GM12878 (cell line): ENCODE measurements around the gene HORMAD1.

ENCODE experiments used
- CBX5 ChIP-seq: sonication (generic); IDR thresholded peaks from 2 replicates; pipeline ENCODE4 v1.6.1; 2016; ENCODE audit warnings: low read depth, moderate library complexity, mild to moderate bottlenecking, inconsistent platforms
- CTCF ChIP-seq, 3 experiments: IDR thresholded peaks in 2 of 3; conservative IDR thresholded peaks in 1 of 3; 2 replicates each; pipeline ENCODE4 v1.5.1; 2011; ENCODE audit warnings: low read depth in 3 of 3, low read length in 3 of 3, mild to moderate bottlenecking in 3 of 3, control low read depth in 2 of 3, moderate library complexity in 2 of 3, inconsistent platforms in 1 of 3, mixed read lengths in 1 of 3; ENCODE audit not compliant: control insufficient read depth in 2 of 3, insufficient read depth in 1 of 3; ENCODE audit errors: extremely low read depth in 1 of 3
- CUX1 ChIP-seq: IDR thresholded peaks from 2 replicates; pipeline ENCODE4 v1.6.1; 2012; ENCODE audit warnings: improper control_type of control experiment, low read depth, low read length; ENCODE audit not compliant: insufficient replicate concordance
- E2F4 ChIP-seq: IDR thresholded peaks from 2 replicates; pipeline ENCODE4 v1.6.1; 2012; ENCODE audit warnings: low read depth, low read length, improper control_type of control experiment
- FOXM1 ChIP-seq: IDR thresholded peaks from 2 replicates; pipeline ENCODE4 v1.6.1; 2012; ENCODE audit warnings: low read depth, mild to moderate bottlenecking, inconsistent platforms, low read length, moderate library complexity
- MEF2A ChIP-seq: IDR thresholded peaks from 2 replicates; pipeline ENCODE4 v1.6.1; 2011; ENCODE audit warnings: low read depth, mild to moderate bottlenecking, low read length, moderate library complexity; ENCODE audit not compliant: insufficient read depth
- PKNOX1 ChIP-seq: fragments of 450-650 bp; IDR thresholded peaks from 2 replicates; pipeline ENCODE4 v1.6.1; 2016; ENCODE audit warnings: mild to moderate bottlenecking
- POLR2A ChIP-seq: IDR thresholded peaks from 2 replicates; pipeline ENCODE4 v1.6.1; 2011; ENCODE audit warnings: low read depth, mild to moderate bottlenecking, low read length
- RELA ChIP-seq: fragments of 450-650 bp; IDR thresholded peaks from 2 replicates; pipeline ENCODE4 v1.8.0; 2014; ENCODE audit warnings: borderline replicate concordance; ENCODE audit not compliant: partially characterized antibody
- REST ChIP-seq: IDR thresholded peaks from 2 replicates; pipeline ENCODE4 v1.6.1; 2012; ENCODE audit warnings: mild to moderate bottlenecking, low read depth, low read length
- SMC3 ChIP-seq: IDR thresholded peaks from 2 replicates; pipeline ENCODE4 v1.6.1; 2011; ENCODE audit warnings: low read length, improper control_type of control experiment, borderline replicate concordance
- YBX1 ChIP-seq: fragments of 450-650 bp; IDR thresholded peaks from 2 replicates; pipeline ENCODE4 v1.6.1; 2016; ENCODE audit warnings: antibody characterized with exemption
- ZNF687 ChIP-seq: fragments of 450-650 bp; IDR thresholded peaks from 2 replicates; pipeline ENCODE4 v1.6.1; 2017; ENCODE audit warnings: mild to moderate bottlenecking, moderate library complexity

- TF ChIP-seq SMC3 (no peak), E2F4 (no peak), POLR2A (no peak), RELA (no peak), CUX1 (no peak), CTCF (IDR thresholded peaks at IDR 0.05 in 2 of 3, conservative IDR thresholded peaks at IDR 0.05 in 1 of 3; ENCODE audit: control insufficient read depth in 2 of 3, extremely low read depth in 1 of 3, insufficient read depth in 1 of 3, low read depth in 3 of 3, low read length in 3 of 3) (no peak), ZNF687 (no peak), PKNOX1 (no peak), FOXM1 (no peak), YBX1 (no peak), REST (no peak), CBX5 (no peak), MEF2A (no peak)
Observed at GRCh38 chr1:150763018-150763417, 42.3 kb upstream of the HORMAD1 start.
